Nephron (organoid): ENCODE data around the gene FOXN3.

Source experiments
- H3K27ac Mint-ChIP-seq, 3 experiments: 2 replicates each; pipeline ENCODE4 v1.8.0; 2020; ENCODE audit warnings: mixed read lengths in 3 of 3, mild to moderate bottlenecking in 2 of 3, moderate library complexity in 1 of 3
- H3K27me3 Mint-ChIP-seq: 2 replicates; pipeline ENCODE4 v1.8.0; 2021; ENCODE audit warnings: low read depth, mild to moderate bottlenecking, moderate library complexity, mixed read lengths
- H3K36me3 Mint-ChIP-seq: 2 replicates; pipeline ENCODE4 v1.8.0; 2020; ENCODE audit warnings: low read depth, mixed read lengths
- H3K4me1 Mint-ChIP-seq: 2 replicates; pipeline ENCODE4 v1.8.0; 2020; ENCODE audit warnings: mixed read lengths
- H3K4me3 Mint-ChIP-seq, 3 experiments: 2 replicates each; pipeline ENCODE4 v1.8.0; 2020; ENCODE audit warnings: mild to moderate bottlenecking in 3 of 3, mixed read lengths in 3 of 3, moderate library complexity in 2 of 3
- H3K9me3 Mint-ChIP-seq: 2 replicates; pipeline ENCODE4 v1.8.0; 2020; ENCODE audit warnings: mixed read lengths
- CTCF ChIP-seq, 3 experiments: fragments of 200-600 bp; sonication (generic); IDR thresholded peaks; one replicate each; pipeline ENCODE4 v1.5.0; 2021; ENCODE audit warnings: antibody characterized with exemption in 3 of 3; ENCODE audit not compliant: unreplicated experiment in 3 of 3

Gene FOXN3

GRCh38 chr14:89391556-89391955 is 25.5 kb downstream of the FOXN3 start:
- Mint-ChIP-seq H3K4me1 (peaks cover 13% of the 10 kb centered on the region), H3K36me3 (no peaks in the 10 kb centered on the region), H3K27ac (no peak overlapping the region), H3K27me3 (no peaks in the 10 kb centered on the region), H3K4me3 (no peak overlapping the region), H3K9me3 (no peaks in the 10 kb centered on the region)
- TF ChIP-seq CTCF (IDR thresholded peaks at IDR 0.05; ENCODE audit: unreplicated experiment in 3 of 3): no peak

DNA sequence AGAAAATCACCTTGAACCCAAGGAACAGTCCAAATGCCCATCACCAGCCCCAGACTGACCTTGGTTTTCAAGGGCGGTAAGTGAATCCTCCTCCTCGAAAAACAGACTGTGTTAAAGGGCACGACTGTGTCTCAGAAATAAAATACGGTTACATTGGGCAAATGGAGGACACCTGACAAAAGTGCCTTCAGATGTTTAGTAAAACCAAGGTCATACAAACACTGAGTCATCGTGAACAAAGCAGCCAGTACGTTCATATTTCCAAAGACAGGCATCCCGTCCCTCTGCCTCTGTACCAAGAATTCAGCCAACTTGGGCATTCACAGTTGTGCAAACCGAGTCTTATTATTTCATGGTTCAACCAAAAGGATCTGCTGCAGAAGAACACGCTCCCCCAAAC is 25.9 kb downstream of the FOXN3 start:
- Mint-ChIP-seq H3K36me3 (no peaks in the 10 kb centered on the region), H3K27me3 (no peaks in the 10 kb centered on the region), H3K27ac (no peak overlapping the region), H3K9me3 (no peaks in the 10 kb centered on the region), H3K4me1 (peaks cover 16% of the 10 kb centered on the region), H3K4me3 (no peak overlapping the region)
- TF ChIP-seq CTCF (IDR thresholded peaks at IDR 0.05; ENCODE audit: unreplicated experiment in 3 of 3): no peak

- peak in 1 of 3 experiments; percentile 15 for TF ChIP-seq CTCF (IDR thresholded peaks at IDR 0.05; ENCODE audit: unreplicated experiment in 3 of 3)
- H3K27me3 Mint-ChIP-seq: no peaks in the 10 kb centered on the region
- H3K4me1 Mint-ChIP-seq: peaks cover 29% of the 10 kb centered on the region
- H3K4me3 Mint-ChIP-seq: no peak overlapping the region
- no peaks in the 10 kb centered on the region for H3K9me3 Mint-ChIP-seq
- no peak overlapping the region for H3K27ac Mint-ChIP-seq
- peaks cover 3% of the 10 kb centered on the region for H3K36me3 Mint-ChIP-seq
Observed at GRCh38 chr14:89388853-89389252, 28.2 kb downstream of the FOXN3 start.

GRCh38 chr14:89387922-89388685 is 28.9 kb downstream of the FOXN3 start:
- no peaks in the 10 kb centered on the region for H3K27me3 Mint-ChIP-seq
- H3K4me3 Mint-ChIP-seq: no peak overlapping the region
- peak overlapping the region in 1 of 3 experiments; percentile 32 for H3K27ac Mint-ChIP-seq

GRCh38 chr14:89386212-89386886 is 30.7 kb downstream of the FOXN3 start:
- peaks cover 15% of the 10 kb centered on the region for H3K36me3 Mint-ChIP-seq
- H3K27me3 Mint-ChIP-seq: no peaks in the 10 kb centered on the region
- H3K4me3 Mint-ChIP-seq: no peak overlapping the region
- H3K27ac Mint-ChIP-seq: peak overlapping the region in 2 of 3 experiments; percentile 72 to 88
- peaks cover 7% of the 10 kb centered on the region for H3K9me3 Mint-ChIP-seq
- no peak for TF ChIP-seq CTCF (IDR thresholded peaks at IDR 0.05; ENCODE audit: unreplicated experiment in 3 of 3)
- peaks cover 36% of the 10 kb centered on the region for H3K4me1 Mint-ChIP-seq

More at GRCh38 chr14:89387922-89388685, 28.9 kb downstream of the FOXN3 start:
- H3K4me1 Mint-ChIP-seq: peaks cover 33% of the 10 kb centered on the region
- H3K9me3 Mint-ChIP-seq: no peaks in the 10 kb centered on the region
- no peak for TF ChIP-seq CTCF (IDR thresholded peaks at IDR 0.05; ENCODE audit: unreplicated experiment in 3 of 3)
- peaks cover 7% of the 10 kb centered on the region for H3K36me3 Mint-ChIP-seq
